Measurements from ENCODE around the gene ERLEC1.

DNA sequence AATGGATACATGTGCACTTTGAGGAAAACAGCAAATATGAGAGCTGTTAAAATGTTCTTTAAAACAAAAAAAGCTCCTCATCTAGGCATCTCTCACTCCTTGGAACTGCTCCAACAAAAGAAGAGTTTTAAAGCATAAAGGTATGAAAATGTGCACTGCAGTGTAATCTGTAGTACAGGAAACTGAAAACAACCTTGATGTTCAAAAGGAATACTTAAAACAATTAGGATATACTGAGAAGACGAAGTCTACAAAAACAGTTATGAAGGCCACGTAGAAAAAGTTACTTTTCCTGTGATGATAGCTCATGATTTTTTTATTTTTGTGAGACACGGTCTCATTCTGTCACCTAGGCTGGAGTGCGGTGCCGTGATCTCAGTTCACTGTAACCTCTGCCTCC lies 75.0 kb downstream of the ERLEC1 start:
- TF ChIP-seq, protein P1, sequence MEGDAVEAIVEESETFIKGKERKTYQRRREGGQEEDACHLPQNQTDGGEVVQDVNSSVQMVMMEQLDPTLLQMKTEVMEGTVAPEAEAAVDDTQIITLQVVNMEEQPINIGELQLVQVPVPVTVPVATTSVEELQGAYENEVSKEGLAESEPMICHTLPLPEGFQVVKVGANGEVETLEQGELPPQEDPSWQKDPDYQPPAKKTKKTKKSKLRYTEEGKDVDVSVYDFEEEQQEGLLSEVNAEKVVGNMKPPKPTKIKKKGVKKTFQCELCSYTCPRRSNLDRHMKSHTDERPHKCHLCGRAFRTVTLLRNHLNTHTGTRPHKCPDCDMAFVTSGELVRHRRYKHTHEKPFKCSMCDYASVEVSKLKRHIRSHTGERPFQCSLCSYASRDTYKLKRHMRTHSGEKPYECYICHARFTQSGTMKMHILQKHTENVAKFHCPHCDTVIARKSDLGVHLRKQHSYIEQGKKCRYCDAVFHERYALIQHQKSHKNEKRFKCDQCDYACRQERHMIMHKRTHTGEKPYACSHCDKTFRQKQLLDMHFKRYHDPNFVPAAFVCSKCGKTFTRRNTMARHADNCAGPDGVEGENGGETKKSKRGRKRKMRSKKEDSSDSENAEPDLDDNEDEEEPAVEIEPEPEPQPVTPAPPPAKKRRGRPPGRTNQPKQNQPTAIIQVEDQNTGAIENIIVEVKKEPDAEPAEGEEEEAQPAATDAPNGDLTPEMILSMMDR (IDR thresholded peaks at IDR 0.05): no peak
- TF ChIP-seq POLR2A (IDR thresholded peaks at IDR 0.05) (no peak), POLR2AphosphoS5 (IDR thresholded peaks at IDR 0.05; ENCODE audit: insufficient read depth in 1 of 2, low read depth in 1 of 2) (no peak)

Measured in vagina (tissue), 2 donors.